Immature natural killer cell (primary cell): Measurements from ENCODE around the gene ARHGEF26. TPM values are rescaled to one million over a fixed set of nuclear protein-coding genes. Genes with fewer than 3 reads are reported as not detected.

Source experiments
- DNase-seq, 3 donors: peaks; one replicate each; pipeline ENCODE4 v3.0.0; 2022; ENCODE audit warnings: mixed read lengths in 1 of 3
- H3K27ac Mint-ChIP-seq, 6 donors: one replicate each; pipeline ENCODE4 v1.8.0; 2020; ENCODE audit warnings: mixed read lengths in 6 of 6, mild to moderate bottlenecking in 5 of 6, inconsistent platforms in 4 of 6, moderate library complexity in 3 of 6
- H3K27me3 Mint-ChIP-seq, 3 donors: one replicate each; pipeline ENCODE4 v1.8.0; 2020 to 2021; ENCODE audit warnings: low read depth in 3 of 3, mild to moderate bottlenecking in 3 of 3, mixed read lengths in 3 of 3, moderate library complexity in 3 of 3, inconsistent platforms in 1 of 3
- H3K36me3 Mint-ChIP-seq, 3 donors: one replicate each; pipeline ENCODE4 v1.8.0; 2020; ENCODE audit warnings: mixed read lengths in 3 of 3, inconsistent platforms in 2 of 3, mild to moderate bottlenecking in 2 of 3
- H3K4me1 Mint-ChIP-seq, 2 donors: one replicate each; pipeline ENCODE4 v1.8.0; 2020; ENCODE audit warnings: inconsistent platforms in 2 of 2, mild to moderate bottlenecking in 2 of 2, mixed read lengths in 2 of 2, moderate library complexity in 1 of 2
- H3K4me3 Mint-ChIP-seq, 5 donors: one replicate each; pipeline ENCODE4 v1.8.0; 2020; ENCODE audit warnings: mild to moderate bottlenecking in 5 of 5, mixed read lengths in 5 of 5, inconsistent platforms in 3 of 5, moderate library complexity in 3 of 5
- H3K9me3 Mint-ChIP-seq, 6 donors: one replicate each; pipeline ENCODE4 v1.8.0; 2020; ENCODE audit warnings: mild to moderate bottlenecking in 6 of 6, mixed read lengths in 6 of 6, inconsistent platforms in 4 of 6, moderate library complexity in 3 of 6
- polyA plus RNA-seq, 3 donors: library from polyadenylated mRNA; unstranded; fragments of 300-500 nt; fragmentation: Illumina TruSeq; gene quantifications; one replicate each; pipeline ENCODE4 v1.2.3, GENCODE V29; 2021

Gene ARHGEF26
- polyA plus RNA-seq, 3 donors from 2014 or later = 0.22 TPM; not detected in 2

DNA sequence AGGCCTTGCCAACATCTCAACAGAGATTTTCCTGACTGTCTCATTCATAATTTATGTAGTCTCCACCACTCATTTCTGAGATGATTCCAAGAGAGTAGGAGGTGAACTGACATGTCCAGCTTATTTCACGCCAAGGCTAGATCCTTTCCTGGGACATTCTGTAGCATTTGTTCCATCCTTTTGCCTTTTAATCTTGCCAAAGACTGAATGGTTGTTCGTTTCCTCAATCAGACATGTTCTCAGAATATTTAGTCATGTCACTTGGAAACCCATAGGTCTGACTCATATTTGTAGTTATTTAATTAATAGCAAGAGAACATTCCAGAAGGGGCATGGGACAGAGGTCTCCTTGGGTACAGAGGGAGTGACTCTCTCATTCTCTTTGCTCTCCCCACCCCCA is 122.2 kb downstream of the ARHGEF26 start:
- H3K36me3 Mint-ChIP-seq = peaks cover 11 to 19% (median 13%) of the 10 kb centered on the region in 3 donors
- H3K4me3 Mint-ChIP-seq = no peak overlapping the region
- no peaks in the 10 kb centered on the region for H3K9me3 Mint-ChIP-seq
- no peaks in the 10 kb centered on the region for H3K4me1 Mint-ChIP-seq
- no peak overlapping the region for H3K27ac Mint-ChIP-seq
- no peak for DNase-seq
- H3K27me3 Mint-ChIP-seq = peaks cover 0 to 5% (median 4%) of the 10 kb centered on the region in 3 donors

DNA sequence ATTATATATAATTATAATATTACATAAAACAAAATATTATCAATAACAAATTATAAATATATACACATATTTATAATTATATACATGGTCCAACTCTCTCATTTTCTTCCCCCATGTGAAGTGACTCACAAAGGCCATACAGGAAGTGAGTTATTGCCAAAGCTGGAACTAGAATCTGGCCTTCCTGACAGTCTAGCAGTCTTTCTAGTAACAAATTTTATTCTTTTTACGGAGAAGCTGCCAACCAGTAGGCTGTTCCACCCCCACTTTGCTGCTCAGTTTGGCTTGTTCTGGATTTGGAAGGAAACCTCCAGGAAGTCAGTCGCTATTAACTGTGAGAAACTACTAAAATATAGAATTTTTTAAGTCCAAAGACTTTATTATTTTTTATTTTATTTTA is 123.5 kb downstream of the ARHGEF26 start:
- Mint-ChIP-seq H3K27me3 (peaks cover 0 to 4% (median 0%) of the 10 kb centered on the region in 3 donors), H3K27ac (no peak overlapping the region), H3K36me3 (peaks cover 11 to 27% (median 17%) of the 10 kb centered on the region in 3 donors), H3K9me3 (no peaks in the 10 kb centered on the region), H3K4me3 (no peak overlapping the region), H3K4me1 (no peaks in the 10 kb centered on the region)
- DNase-seq = no peak

DNA sequence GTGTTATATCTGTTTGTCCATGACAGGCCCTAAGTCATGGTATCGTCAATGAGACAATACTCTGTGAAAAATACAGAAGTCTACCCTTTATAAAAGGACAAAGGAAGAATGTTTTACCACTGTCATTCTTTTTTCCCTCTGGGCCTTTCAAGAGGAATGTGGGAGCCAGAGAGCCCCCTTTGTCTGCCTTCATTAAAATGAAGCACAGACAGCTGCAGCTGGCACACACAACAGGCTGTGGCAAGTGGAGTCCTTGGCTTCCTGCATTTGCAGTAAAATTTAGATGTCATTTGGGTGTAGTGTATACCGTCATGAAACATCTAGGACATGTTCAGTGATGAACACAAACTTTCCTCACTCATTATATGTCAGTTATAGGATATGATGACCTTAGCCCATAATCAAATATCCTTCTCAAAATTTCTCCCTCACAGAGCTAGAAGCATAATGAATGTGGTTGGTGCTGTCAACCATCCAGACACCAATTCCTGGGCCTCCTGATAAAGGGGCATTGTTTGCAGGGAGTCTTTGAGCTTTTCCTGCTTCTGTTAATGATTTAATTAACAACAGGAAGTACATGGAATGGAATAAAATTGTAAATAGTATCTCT is 126.7 kb downstream of the ARHGEF26 start:
- Mint-ChIP-seq H3K27ac (peak overlapping the region in 1 of 6 donors; percentile 46), H3K4me3 (no peak overlapping the region), H3K36me3 (peaks cover 24 to 47% (median 28%) of the 10 kb centered on the region in 3 donors), H3K9me3 (no peaks in the 10 kb centered on the region), H3K4me1 (peaks cover 0 to 2% of the 10 kb centered on the region in 2 donors), H3K27me3 (no peaks in the 10 kb centered on the region)
- no peak for DNase-seq

GRCh38 chr3:154250291-154250690 is 129.1 kb downstream of the ARHGEF26 start:
- peaks cover 33 to 59% (median 34%) of the 10 kb centered on the region in 3 donors for H3K36me3 Mint-ChIP-seq
- H3K27ac Mint-ChIP-seq = no peak overlapping the region
- H3K4me3 Mint-ChIP-seq = no peak overlapping the region
- H3K9me3 Mint-ChIP-seq = no peaks in the 10 kb centered on the region
- peaks cover 0 to 5% of the 10 kb centered on the region in 2 donors for H3K4me1 Mint-ChIP-seq
- no peaks in the 10 kb centered on the region for H3K27me3 Mint-ChIP-seq
- DNase-seq = no peak

GRCh38 chr3:154251610-154252009 is 130.4 kb downstream of the ARHGEF26 start:
- Mint-ChIP-seq H3K9me3 (no peaks in the 10 kb centered on the region), H3K4me3 (no peak overlapping the region), H3K27me3 (peaks cover 0 to 1% (median 0%) of the 10 kb centered on the region in 3 donors), H3K4me1 (peaks cover 0 to 5% of the 10 kb centered on the region in 2 donors), H3K36me3 (peaks cover 36 to 58% (median 37%) of the 10 kb centered on the region in 3 donors), H3K27ac (peak overlapping the region in 1 of 6 donors; percentile 0)
- no peak for DNase-seq

DNA sequence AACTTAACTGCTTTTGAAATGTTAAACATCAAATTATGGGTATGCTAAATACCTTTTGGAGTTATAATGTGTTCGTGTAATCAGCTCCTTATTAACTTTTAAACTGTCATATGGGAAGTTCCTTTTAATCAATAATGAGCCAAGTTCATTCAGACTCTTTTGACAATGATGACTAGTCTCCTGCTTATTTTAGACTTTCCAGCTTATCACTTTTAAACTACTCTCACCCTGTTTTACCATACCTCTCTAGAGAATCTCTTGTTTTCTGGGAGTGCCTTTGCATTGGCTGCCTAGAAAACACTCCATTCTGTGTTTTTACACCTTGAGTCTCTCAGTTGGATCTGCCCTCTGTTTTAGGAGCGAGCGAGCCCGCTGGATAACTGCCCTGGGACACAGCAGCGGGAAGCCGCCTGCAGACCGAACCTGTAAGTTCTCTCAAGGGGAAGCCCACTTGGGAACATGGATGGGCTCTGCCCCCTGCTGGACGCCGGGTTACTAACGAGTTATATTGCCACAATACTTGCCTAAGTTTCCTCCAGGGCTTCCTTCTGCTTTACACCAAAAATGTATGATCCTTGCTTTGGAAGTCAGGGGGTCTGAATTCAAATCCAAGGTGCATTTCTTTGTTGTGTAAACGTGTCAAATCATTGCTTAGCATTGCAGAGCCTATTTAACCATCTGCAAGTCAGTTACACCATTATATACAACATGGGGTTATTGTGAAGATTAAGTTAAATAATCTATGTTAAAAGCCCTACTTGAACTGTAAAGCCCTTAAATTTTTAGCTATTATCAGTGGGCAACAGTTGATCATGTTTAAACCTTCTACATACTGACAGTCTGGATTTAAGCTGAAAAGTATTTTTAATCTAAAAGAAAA is 131.8 kb downstream of the ARHGEF26 start:
- Mint-ChIP-seq H3K36me3 (peaks cover 27 to 56% (median 39%) of the 10 kb centered on the region in 3 donors), H3K27ac (peak overlapping the region in 2 of 6 donors; percentile 14 to 33), H3K4me1 (peaks cover 0 to 5% of the 10 kb centered on the region in 2 donors), H3K27me3 (peaks cover 0 to 1% (median 0%) of the 10 kb centered on the region in 3 donors), H3K9me3 (no peaks in the 10 kb centered on the region), H3K4me3 (no peak overlapping the region)
- peak; percentile 26 to 43 (median 36) for DNase-seq

DNA sequence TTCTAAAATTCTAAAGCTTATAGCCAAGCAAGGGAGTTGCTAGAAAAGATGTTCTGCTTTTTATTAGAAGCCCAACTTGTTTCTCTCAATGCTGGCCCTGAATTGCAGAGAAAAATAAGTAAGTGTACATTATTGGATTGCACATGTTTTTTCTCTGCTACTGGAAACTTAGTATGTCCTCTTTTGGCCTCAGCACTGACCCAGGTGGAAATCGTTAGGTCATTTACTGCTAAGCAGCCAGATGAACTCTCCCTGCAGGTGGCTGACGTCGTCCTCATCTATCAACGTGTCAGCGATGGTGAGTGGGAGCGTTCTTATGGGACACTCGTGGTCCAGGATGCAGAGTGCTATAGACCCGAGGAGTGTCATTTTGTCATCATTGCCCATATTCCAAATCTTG is 133.3 kb downstream of the ARHGEF26 start:
- H3K4me1 Mint-ChIP-seq = peaks cover 4 to 10% of the 10 kb centered on the region in 2 donors
- H3K27ac Mint-ChIP-seq = no peak overlapping the region
- DNase-seq = no peak
- no peaks in the 10 kb centered on the region for H3K9me3 Mint-ChIP-seq
- peaks cover 0 to 2% (median 1%) of the 10 kb centered on the region in 3 donors for H3K27me3 Mint-ChIP-seq
- H3K36me3 Mint-ChIP-seq = peaks cover 29 to 62% (median 49%) of the 10 kb centered on the region in 3 donors
- H3K4me3 Mint-ChIP-seq = no peak overlapping the region

- Mint-ChIP-seq H3K27me3 (no peaks in the 10 kb centered on the region), H3K4me1 (peaks cover 2 to 8% of the 10 kb centered on the region in 2 donors), H3K27ac (peak overlapping the region in 2 of 6 donors; percentile 48 to 53), H3K36me3 (peaks cover 16 to 36% (median 22%) of the 10 kb centered on the region in 3 donors), H3K9me3 (no peaks in the 10 kb centered on the region), H3K4me3 (no peak overlapping the region)
- no peak for DNase-seq
These were observed 152.2 kb downstream of the ARHGEF26 start for GRCh38 chr3:154273381-154273780.

- H3K4me3 Mint-ChIP-seq = no peak overlapping the region
- peaks cover 2 to 8% of the 10 kb centered on the region in 2 donors for H3K4me1 Mint-ChIP-seq
- DNase-seq = no peak
- no peaks in the 10 kb centered on the region for H3K9me3 Mint-ChIP-seq
- no peaks in the 10 kb centered on the region for H3K27me3 Mint-ChIP-seq
- H3K36me3 Mint-ChIP-seq = peaks cover 14 to 40% (median 20%) of the 10 kb centered on the region in 3 donors
- peak overlapping the region in 2 of 6 donors; percentile 26 to 31 for H3K27ac Mint-ChIP-seq
These were observed 153.2 kb downstream of the ARHGEF26 start for GRCh38 chr3:154274348-154274747.

DNA sequence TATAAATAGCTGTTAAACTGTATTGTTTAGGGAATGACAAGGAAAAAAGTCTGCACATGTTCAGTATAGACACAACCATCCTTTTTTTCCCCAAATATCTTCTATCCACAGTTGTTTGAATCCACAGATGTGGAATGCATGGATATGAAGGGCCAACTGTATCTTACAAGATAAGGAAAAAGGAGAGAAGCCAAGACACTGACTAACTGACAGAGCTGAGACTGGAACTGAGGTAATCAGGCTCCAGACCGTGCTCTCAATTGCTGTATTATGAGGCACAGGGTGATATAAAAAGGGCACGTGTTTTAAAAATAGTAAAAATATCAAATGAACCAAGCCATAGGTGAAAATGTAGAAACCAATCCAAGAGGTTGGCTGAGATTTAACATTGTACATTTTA is 154.1 kb downstream of the ARHGEF26 start:
- H3K27me3 Mint-ChIP-seq = no peaks in the 10 kb centered on the region
- H3K9me3 Mint-ChIP-seq = no peaks in the 10 kb centered on the region
- H3K4me1 Mint-ChIP-seq = peaks cover 2 to 8% of the 10 kb centered on the region in 2 donors
- peak overlapping the region in 1 of 6 donors; percentile 24 for H3K27ac Mint-ChIP-seq
- H3K36me3 Mint-ChIP-seq = peaks cover 13 to 46% (median 23%) of the 10 kb centered on the region in 3 donors
- DNase-seq = no peak
- H3K4me3 Mint-ChIP-seq = no peak overlapping the region

DNA sequence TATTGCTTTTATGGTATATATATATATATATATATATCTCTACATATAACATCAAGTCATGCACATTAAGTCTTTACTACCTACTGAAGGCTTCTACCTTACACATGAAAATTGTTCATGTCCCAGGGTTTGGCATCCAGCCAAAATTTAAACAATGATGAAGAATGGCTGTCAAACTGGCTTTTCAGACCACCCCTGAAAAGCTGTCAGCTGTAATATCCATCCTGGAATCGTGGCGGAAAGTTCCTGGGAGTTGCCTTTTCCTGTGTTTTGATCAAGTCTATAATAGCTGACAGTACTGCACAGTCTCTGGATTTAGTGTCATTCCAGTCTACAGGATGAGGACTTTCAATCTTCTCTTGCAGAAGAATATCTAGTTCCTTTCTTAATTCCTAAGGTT is 154.8 kb downstream of the ARHGEF26 start:
- H3K4me1 Mint-ChIP-seq = peaks cover 2 to 8% of the 10 kb centered on the region in 2 donors
- no peak overlapping the region for H3K27ac Mint-ChIP-seq

GRCh38 chr3:154280161-154280560 is 159.0 kb downstream of the ARHGEF26 start:
- DNase-seq = no peak
- Mint-ChIP-seq H3K9me3 (no peaks in the 10 kb centered on the region), H3K27ac (peak overlapping the region in 2 of 6 donors; percentile 24 to 43), H3K4me3 (no peak overlapping the region), H3K36me3 (peaks cover 20 to 63% (median 31%) of the 10 kb centered on the region in 3 donors), H3K27me3 (no peaks in the 10 kb centered on the region), H3K4me1 (peaks cover under 1 to 16% of the 10 kb centered on the region in 2 donors)

More for the DNA sequence above, 154.8 kb downstream of the ARHGEF26 start:
- Mint-ChIP-seq H3K27me3 (no peaks in the 10 kb centered on the region), H3K36me3 (peaks cover 13 to 46% (median 24%) of the 10 kb centered on the region in 3 donors), H3K4me3 (no peak overlapping the region), H3K9me3 (no peaks in the 10 kb centered on the region)
- no peak for DNase-seq

DNA sequence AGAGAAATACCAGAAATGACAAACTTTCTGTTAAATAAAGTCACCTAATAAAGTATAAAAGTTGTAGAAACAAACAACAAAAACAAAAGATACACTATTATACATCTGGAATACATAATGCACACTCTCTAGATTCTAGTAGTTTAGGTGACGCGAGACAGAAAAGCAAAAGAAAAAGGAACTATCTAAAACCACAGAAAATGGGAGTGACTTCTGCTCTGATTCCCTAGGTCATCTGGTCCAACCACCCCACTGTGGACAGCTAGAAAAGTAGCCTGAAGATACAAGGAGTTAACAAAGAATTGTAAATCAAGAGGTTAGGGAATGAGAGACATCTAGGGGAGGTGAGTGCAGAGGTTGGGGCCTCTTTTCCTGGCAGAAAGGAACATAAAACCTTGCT is 164.0 kb downstream of the ARHGEF26 start:
- H3K36me3 Mint-ChIP-seq = peaks cover 30 to 61% (median 38%) of the 10 kb centered on the region in 3 donors
- no peak for DNase-seq
- H3K27ac Mint-ChIP-seq = peak overlapping the region in 3 of 6 donors; percentile 12 to 40 (median 19)
- H3K9me3 Mint-ChIP-seq = no peaks in the 10 kb centered on the region
- peaks cover 0 to 2% (median 1%) of the 10 kb centered on the region in 3 donors for H3K27me3 Mint-ChIP-seq
- peaks cover 2 to 20% of the 10 kb centered on the region in 2 donors for H3K4me1 Mint-ChIP-seq
- no peak overlapping the region for H3K4me3 Mint-ChIP-seq

GRCh38 chr3:154290187-154290586 is 169.0 kb downstream of the ARHGEF26 start:
- H3K27ac Mint-ChIP-seq = peak overlapping the region in 1 of 6 donors; percentile 31
- H3K36me3 Mint-ChIP-seq = peaks cover 18 to 56% (median 33%) of the 10 kb centered on the region in 3 donors
- no peak for DNase-seq
- no peak overlapping the region for H3K4me3 Mint-ChIP-seq
- H3K9me3 Mint-ChIP-seq = no peaks in the 10 kb centered on the region
- peaks cover 1 to 4% of the 10 kb centered on the region in 2 donors for H3K4me1 Mint-ChIP-seq
- H3K27me3 Mint-ChIP-seq = peaks cover 0 to 2% (median 1%) of the 10 kb centered on the region in 3 donors
